ENCODE measurements around the gene ARHGAP40. TPM values are rescaled to one million over a fixed set of nuclear protein-coding genes. Genes with fewer than 3 reads are reported as not detected.
A peak's percentile ranks its signal among the peaks of the same experiment; 100 is the strongest.

Gene ARHGAP40
- total and polyA plus RNA-seq, 2 of the 4 experiments (the other 2 are of a cell fraction) = not detected

DNA sequence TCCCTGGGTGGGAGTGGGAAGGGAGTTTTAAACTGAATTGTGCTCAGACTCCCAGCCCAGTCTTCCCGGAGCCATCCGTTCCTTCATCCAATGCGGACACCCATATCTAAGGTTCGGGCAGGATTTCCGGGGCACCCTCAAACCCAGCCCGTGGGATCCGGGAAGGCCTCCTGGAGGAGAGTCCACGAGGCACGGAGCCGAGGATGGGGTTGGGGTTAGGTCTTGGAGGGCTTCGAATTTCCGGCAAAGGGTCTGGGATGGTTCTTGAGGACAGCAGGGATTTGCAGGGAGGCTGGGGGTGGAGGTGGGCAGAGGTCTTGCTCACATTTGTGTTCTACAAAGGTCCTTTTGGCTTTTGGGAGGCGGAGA, 73.1 kb downstream of the ARHGAP40 start:
- DNase-seq (no peak), ATAC-seq (ENCODE audit: low read depth) (peak; percentile 14; the same call in 1 of the 2 replicates)
- Histone ChIP-seq H2BK20ac (ENCODE audit: low read depth, low read length) (no peak overlapping the region), H2AK5ac (ENCODE audit: low read depth, low read length) (no peak overlapping the region), H3K23ac (ENCODE audit: low read depth, low read length) (no peak overlapping the region), H2BK5ac (ENCODE audit: low read depth, low read length, poor library complexity, severe bottlenecking) (no peak overlapping the region), H3K9ac (ENCODE audit: low read depth, low read length) (no peak overlapping the region), H2AFZ (replicated peaks; ENCODE audit: low read length, poor library complexity) (peak overlapping the region; percentile 78), H3K9me1 (ENCODE audit: insufficient read depth, low read length) (peaks cover 4% of the 10 kb centered on the region; the same call in 1 of the 2 replicates), H4K91ac (ENCODE audit: insufficient read depth, low read depth, low read length) (no peak overlapping the region), H3K4me1 (ENCODE audit: control insufficient read depth, insufficient read depth, low read length) (no peaks in the 10 kb centered on the region), H3K4me2 (ENCODE audit: low read depth, low read length) (peak overlapping the region; percentile 64), H4K8ac (ENCODE audit: low read depth in 2 of 2, low read length in 2 of 2) (no peak overlapping the region), H4K20me1 (ENCODE audit: insufficient read depth, low read length) (no peaks in the 10 kb centered on the region; the same call in 1 of the 2 replicates), H2BK15ac (ENCODE audit: low read depth, low read length) (no peak overlapping the region), H3K14ac (replicated peaks; ENCODE audit: low read depth, low read length) (no peak overlapping the region), H3K79me1 (ENCODE audit: low read depth in 1 of 2, low read length in 2 of 2) (no peaks in the 10 kb centered on the region), H3K27me3 (ENCODE audit: control insufficient read depth, insufficient read depth, low read length) (peaks cover 5% of the 10 kb centered on the region; the same call in 1 of the 2 replicates), H3K36me3 (ENCODE audit: control insufficient read depth, insufficient read depth, low read length) (no peaks in the 10 kb centered on the region), H3K4ac (ENCODE audit: low read depth, low read length) (no peak overlapping the region), H2AK9ac (replicated peaks; ENCODE audit: low read depth, low read length, poor library complexity) (no peak overlapping the region), H4K5ac (ENCODE audit: low read depth, low read length) (no peak overlapping the region), H3K27ac (ENCODE audit: insufficient read depth, low read length) (no peak overlapping the region), H3K18ac (ENCODE audit: low read depth, low read length) (no peak overlapping the region), H3K9me3 (ENCODE audit: control insufficient read depth, insufficient read depth, low read length) (no peaks in the 10 kb centered on the region), H3K4me3 (ENCODE audit: insufficient read depth, low read depth, low read length) (peak overlapping the region; percentile 21; the same call in 1 of the 2 replicates), H3K56ac (ENCODE audit: extremely low read depth, insufficient read depth, low read length) (no peak overlapping the region), H2BK120ac (ENCODE audit: low read depth, low read length) (no peak overlapping the region)
- WGBS, 2 experiments (ENCODE audit: extremely low coverage in 2 of 2, insufficient read length in 1 of 2) = 50% methylated on average over 2 of the region's 13 CpGs; no CpG with 5 or more reads in 1 of the 2 experiments
- POLR2A ChIA-PET (ENCODE audit: unreplicated experiment) = no interaction called here
- intact Hi-C loops (cut with micrococcal nuclease) (no loop called here), dilution Hi-C loops (cut with HindIII; ENCODE audit: low sequenced_read_pairs, unreplicated experiment) (no loop called here), in situ Hi-C loops (cut with MboI; ENCODE audit: low sequenced_read_pairs) (no loop called here)
- CTCF ChIA-PET = no interaction called here
- BruUV-seq (replicated peaks) = no TSS peak
- no peak for TF ChIP-seq SMC3 (IDR thresholded peaks at IDR 0.05; ENCODE audit: low read depth, low read length)
- TF ChIP-seq RAD21 (IDR thresholded peaks at IDR 0.05; ENCODE audit: low read length) = no peak
- TF ChIP-seq NFE2L2 (IDR thresholded peaks at IDR 0.05; ENCODE audit: low read depth, low read length) = no peak
- no peak for TF ChIP-seq BHLHE40 (IDR thresholded peaks at IDR 0.05; ENCODE audit: low read depth, low read length)
- no peak for TF ChIP-seq RCOR1 (IDR thresholded peaks at IDR 0.05; ENCODE audit: insufficient replicate concordance, low read length)

All from IMR-90 (cell line).